ENCODE measurements around the gene SMARCA4. TPM values are rescaled to one million over a fixed set of nuclear protein-coding genes. Genes with fewer than 3 reads are reported as not detected.
A peak's percentile ranks its signal among the peaks of the same experiment; 100 is the strongest.
"Not testable (repeated sequence)": the region's sequence is repeated elsewhere in the genome, so short reads cannot be mapped to it uniquely, and the experiment has no call there.

Gene SMARCA4
- total RNA-seq, 1 experiment from 2014 or later = 52.7 TPM

- peak; percentile 43 for DNase-seq (ENCODE audit: extremely low read depth, low read depth)
These were observed 130.9 kb downstream of the SMARCA4 start for GRCh38 chr19:11091703-11092153.

GRCh38 chr19:11092181-11092538, 131.3 kb downstream of the SMARCA4 start:
- peak; percentile 22 for DNase-seq (ENCODE audit: extremely low read depth, low read depth)

- DNase-seq (ENCODE audit: extremely low read depth, low read depth) = no peak
These were observed 132.9 kb downstream of the SMARCA4 start for GRCh38 chr19:11093689-11094238.

GRCh38 chr19:11094520-11094894, 133.7 kb downstream of the SMARCA4 start:
- no peak for DNase-seq (ENCODE audit: extremely low read depth, low read depth)

GRCh38 chr19:11096210-11096841, 135.5 kb downstream of the SMARCA4 start:
- no peak for DNase-seq (ENCODE audit: extremely low read depth, low read depth)

- DNase-seq (ENCODE audit: extremely low read depth, low read depth) = not testable (repeated sequence)
These were observed 136.5 kb downstream of the SMARCA4 start for GRCh38 chr19:11097367-11097766.

GRCh38 chr19:11098327-11098726, 137.5 kb downstream of the SMARCA4 start:
- no peak for DNase-seq (ENCODE audit: extremely low read depth, low read depth)

GRCh38 chr19:11098861-11099260, 138.0 kb downstream of the SMARCA4 start:
- no peak for DNase-seq (ENCODE audit: extremely low read depth, low read depth)

- no peak for DNase-seq (ENCODE audit: extremely low read depth, low read depth)
These were observed 139.2 kb downstream of the SMARCA4 start for GRCh38 chr19:11100049-11100448.

GRCh38 chr19:11101057-11101456, 140.2 kb downstream of the SMARCA4 start:
- DNase-seq (ENCODE audit: extremely low read depth, low read depth) = no peak

GRCh38 chr19:11102944-11103343, 142.1 kb downstream of the SMARCA4 start:
- no peak for DNase-seq (ENCODE audit: extremely low read depth, low read depth)

GRCh38 chr19:11103667-11104066, 142.8 kb downstream of the SMARCA4 start:
- DNase-seq (ENCODE audit: extremely low read depth, low read depth) = not testable (repeated sequence)

- DNase-seq (ENCODE audit: extremely low read depth, low read depth) = no peak
These were observed 144.3 kb downstream of the SMARCA4 start for GRCh38 chr19:11105014-11105636.

- DNase-seq (ENCODE audit: extremely low read depth, low read depth) = no peak
These were observed 145.6 kb downstream of the SMARCA4 start for GRCh38 chr19:11106477-11106876.

GRCh38 chr19:11108746-11109145, 147.9 kb downstream of the SMARCA4 start:
- DNase-seq (ENCODE audit: extremely low read depth, low read depth) = no peak

- no peak for DNase-seq (ENCODE audit: extremely low read depth, low read depth)
These were observed 150.4 kb downstream of the SMARCA4 start for GRCh38 chr19:11111117-11111770.

GRCh38 chr19:11111771-11112144, 150.9 kb downstream of the SMARCA4 start:
- DNase-seq (ENCODE audit: extremely low read depth, low read depth) = no peak

Small RNAs within 50 kb of the gene (small RNA-seq; reads per million reads assigned to genes)
- 0 reads per million in 2 experiments for gene RF02271
- gene RN7SL192P = 0 to 0.18 reads per million in 2 experiments

Other genes starting within 250 kb of the SMARCA4 start
- gene DNM2, start 243.0 kb upstream of the SMARCA4 start, total RNA-seq (2014; rRNA removed; shearing (Covaris generic)) = 33.8 and 38.8 TPM in 2 replicates
- 14.2 and 17.0 TPM in 2 replicates for gene TMED1, start 124.8 kb upstream of the SMARCA4 start, total RNA-seq (2014; rRNA removed; shearing (Covaris generic))
- 0.50 TPM in 1 of 2 replicates, not detected in the other for gene C19orf38, start 112.6 kb upstream of the SMARCA4 start, total RNA-seq (2014; rRNA removed; shearing (Covaris generic))
- 30.0 and 30.6 TPM in 2 replicates for gene CARM1, start 89.5 kb upstream of the SMARCA4 start, total RNA-seq (2014; rRNA removed; shearing (Covaris generic))
- gene YIPF2, start 32.4 kb upstream of the SMARCA4 start, total RNA-seq (2014; rRNA removed; shearing (Covaris generic)) = 26.6 and 28.5 TPM in 2 replicates
- gene TIMM29, start 32.2 kb upstream of the SMARCA4 start, total RNA-seq (2014; rRNA removed; shearing (Covaris generic)) = 16.5 and 16.6 TPM in 2 replicates
- 30.4 and 33.7 TPM in 2 replicates for gene LDLR, start 128.4 kb downstream of the SMARCA4 start, total RNA-seq (2014; rRNA removed; shearing (Covaris generic))
- gene SPC24, start 194.8 kb downstream of the SMARCA4 start, total RNA-seq (2014; rRNA removed; shearing (Covaris generic)) = 13.9 and 17.1 TPM in 2 replicates
- gene KANK2, start 236.5 kb downstream of the SMARCA4 start, total RNA-seq (2014; rRNA removed; shearing (Covaris generic)) = 14.2 and 15.0 TPM in 2 replicates